B cell (primary cell): Measurements from ENCODE around the gene NUBPL. TPM values are rescaled to one million over a fixed set of nuclear protein-coding genes. Genes with fewer than 3 reads are reported as not detected.

Experiments
- ATAC-seq: fragments of 200-7000 bp; cut with Tn5 transposase; one replicate; pipeline ENCODE4 v1.10.0; 2021; ENCODE audit warnings: low read depth, mild to moderate bottlenecking, moderate number of reproducible peaks, moderate library complexity
- CTCF ChIA-PET: fragments of 350-600 bp; sonication (Branson Sonifier 250); formaldehyde crosslinking; loops from one replicate; lab custom pipeline; 2021; ENCODE audit warnings: antibody characterized with exemption, inconsistent platforms; lab: Charles Lee
- POLR2A ChIA-PET: fragments of 350-600 bp; sonication (Branson Sonifier 250); formaldehyde crosslinking; loops from one replicate; lab custom pipeline; 2021; ENCODE audit warnings: antibody characterized with exemption; lab: Charles Lee
- DNase-seq: peaks from one replicate; pipeline ENCODE4 v3.0.0; 2013
- H2AFZ ChIP-seq: 2 replicates; pipeline ENCODE4 v1.6.1; 2012; ENCODE audit warnings: mild to moderate bottlenecking, low read depth, low read length; ENCODE audit not compliant: insufficient read depth, poor library complexity, severe bottlenecking
- H3K27ac ChIP-seq, 2 donors: 1 replicate in 1 of 2; 2 replicates in 1 of 2; pipeline ENCODE4 v1.5.1; 2012 to 2013; ENCODE audit warnings: low read length in 2 of 2, mild to moderate bottlenecking in 2 of 2, moderate library complexity in 1 of 2
- H3K27me3 ChIP-seq, 4 experiments: fragments of 200-600 bp in 1 of 4; sonication (generic) in 1 of 4; replicated peaks in 1 of 4; 1 replicate in 2 of 4; 2 replicates in 2 of 4; pipeline versions ENCODE4 v1.6.1 to v1.7.0; 2013 to 2016; ENCODE audit warnings: low read length in 3 of 4, mild to moderate bottlenecking in 2 of 4, mixed read lengths in 1 of 4, moderate library complexity in 1 of 4; ENCODE audit not compliant: insufficient read depth in 4 of 4, control insufficient read depth in 3 of 4; ENCODE audit errors: control extremely low read depth in 1 of 4
- H3K36me3 ChIP-seq, 2 experiments: replicated peaks in 1 of 2; 1 replicate in 1 of 2; 2 replicates in 1 of 2; pipeline versions ENCODE4 v1.6.1 to v1.7.1; 2013; ENCODE audit warnings: low read length in 1 of 2; ENCODE audit not compliant: insufficient read depth in 2 of 2, control insufficient read depth in 1 of 2; ENCODE audit errors: control extremely low read depth in 1 of 2, extremely low read depth in 1 of 2
- H3K4me1 ChIP-seq, 2 donors: fragments of 200-600 bp in 1 of 2; sonication (generic) in 1 of 2; 1 replicate in 1 of 2; 2 replicates in 1 of 2; pipeline versions ENCODE4 v1.5.1 to v1.6.1; 2013 to 2017; ENCODE audit warnings: low read length in 2 of 2; ENCODE audit not compliant: control insufficient read depth in 2 of 2, insufficient read depth in 2 of 2
- H3K4me2 ChIP-seq: replicated peaks from 2 replicates; pipeline ENCODE3; 2012; ENCODE audit warnings: mild to moderate bottlenecking, low read depth, low read length; ENCODE audit not compliant: poor library complexity, severe bottlenecking
- H3K4me3 ChIP-seq, 5 experiments: fragments of 200-600 bp in 1 of 5; sonication (generic) in 1 of 5; 1 replicate in 3 of 5; 2 replicates in 2 of 5; pipeline versions ENCODE4 v1.5.1 to v1.7.0; 2011 to 2016; ENCODE audit warnings: low read length in 4 of 5, mild to moderate bottlenecking in 4 of 5, low read depth in 2 of 5, control low read depth in 1 of 5, moderate library complexity in 1 of 5; ENCODE audit not compliant: insufficient read depth in 1 of 5; ENCODE audit errors: control extremely low read depth in 1 of 5, extremely low read depth in 1 of 5
- H3K79me2 ChIP-seq: fragments of 200-600 bp; sonication (generic); one replicate; pipeline ENCODE4 v1.6.0; 2016; ENCODE audit warnings: low read length; ENCODE audit not compliant: control insufficient read depth, insufficient read depth
- H3K9ac ChIP-seq: fragments of 200-600 bp; sonication (generic); 2 replicates; pipeline ENCODE4 v1.6.1; 2017; ENCODE audit warnings: mild to moderate bottlenecking, low read length, moderate library complexity
- H3K9me3 ChIP-seq, 3 donors: one replicate each; pipeline versions ENCODE4 v1.6.1 to v1.7.1; 2013; ENCODE audit warnings: low read length in 2 of 3; ENCODE audit not compliant: control insufficient read depth in 2 of 3, insufficient read depth in 1 of 3; ENCODE audit errors: control extremely low read depth in 1 of 3
- H4K20me1 ChIP-seq: 2 replicates; pipeline ENCODE4 v1.6.0; 2012; ENCODE audit warnings: mild to moderate bottlenecking, low read length; ENCODE audit not compliant: insufficient read depth, control insufficient read depth, poor library complexity, severe bottlenecking
- H3K27ac Mint-ChIP-seq: one replicate; pipeline ENCODE4 v1.8.0; 2021; ENCODE audit warnings: mixed read lengths
- H3K27me3 Mint-ChIP-seq: one replicate; pipeline ENCODE4 v1.8.0; 2021; ENCODE audit warnings: mixed read lengths
- H3K4me1 Mint-ChIP-seq: one replicate; pipeline ENCODE4 v1.8.0; 2021; ENCODE audit warnings: mixed read lengths
- H3K4me3 Mint-ChIP-seq: one replicate; pipeline ENCODE4 v1.8.0; 2021; ENCODE audit warnings: mixed read lengths
- H3K9me3 Mint-ChIP-seq: one replicate; pipeline ENCODE4 v1.8.0; 2022; ENCODE audit warnings: mixed read lengths; ENCODE audit not compliant: insufficient read depth
- EZH2 ChIP-seq: IDR thresholded peaks from 2 replicates; pipeline ENCODE4 v1.6.1; 2012; ENCODE audit warnings: borderline replicate concordance, low read depth, mild to moderate bottlenecking, moderate library complexity, low read length; ENCODE audit not compliant: insufficient read depth, poor library complexity, severe bottlenecking
- WGBS: methylation state at CpG from one replicate; pipeline ENCODE4 v1.1.5; 2013; ENCODE audit warnings: missing lambda C conversion rate; ENCODE audit not compliant: insufficient coverage; 5-methylcytosine and 5-hydroxymethylcytosine counted together
- intact Hi-C: fragments of 100-400 bp; cut with micrococcal nuclease; formaldehyde crosslinking; loops from one replicate; pipeline ENCODE4 v1.10.0; 2022
- polyA plus RNA-seq: library from polyadenylated mRNA; depleted of rRNA; stranded (reverse); fragments of >200 nt; gene quantifications from 2 replicates; pipeline ENCODE4 v1.2.3, GENCODE V29; 2012
- total RNA-seq, 2 donors: library from RNA; stranded (reverse); fragments of 120-200 nt in 1 of 2; gene quantifications; 1 replicate in 1 of 2; 2 replicates in 1 of 2; pipeline versions ENCODE4 v1.2.3 to v1.2.4, GENCODE V29; 2013 to 2022
- TF ChIP-seq, protein P1 (sequence below): fragments of 200-600 bp; IDR thresholded peaks from one replicate; pipeline ENCODE4 v1.8.0; 2022; ENCODE audit warnings: antibody characterized with exemption, mild to moderate bottlenecking

Gene NUBPL
- total and polyA plus RNA-seq, 2 donors (not counting 1 experiment from before 2014, with no cell fraction given), result 1.9 to 14.2 TPM

- no peaks in the 10 kb centered on the region for H4K20me1 ChIP-seq
- H2AFZ ChIP-seq, result no peak overlapping the region
- CTCF ChIA-PET, result no interaction called here
- Mint-ChIP-seq H3K9me3 (peaks cover 8% of the 10 kb centered on the region), H3K27ac (no peak overlapping the region), H3K27me3 (no peaks in the 10 kb centered on the region), H3K4me1 (no peaks in the 10 kb centered on the region), H3K4me3 (no peak overlapping the region)
- H3K9me3 ChIP-seq, result peaks cover 2 to 20% (median 9%) of the 10 kb centered on the region in 3 donors
- ATAC-seq (no peak), DNase-seq (no peak)
- no peaks in the 10 kb centered on the region for H3K79me2 ChIP-seq
- POLR2A ChIA-PET, result no interaction called here
- no peak overlapping the region for H3K4me2 ChIP-seq
- peaks cover 4 to 6% of the 10 kb centered on the region in 2 experiments for H3K36me3 ChIP-seq
- intact Hi-C loops, result no loop called here
- H3K27ac ChIP-seq, result no peak overlapping the region
- no peaks in the 10 kb centered on the region for H3K4me1 ChIP-seq
- no peak overlapping the region for H3K9ac ChIP-seq
- TF ChIP-seq, protein P1, sequence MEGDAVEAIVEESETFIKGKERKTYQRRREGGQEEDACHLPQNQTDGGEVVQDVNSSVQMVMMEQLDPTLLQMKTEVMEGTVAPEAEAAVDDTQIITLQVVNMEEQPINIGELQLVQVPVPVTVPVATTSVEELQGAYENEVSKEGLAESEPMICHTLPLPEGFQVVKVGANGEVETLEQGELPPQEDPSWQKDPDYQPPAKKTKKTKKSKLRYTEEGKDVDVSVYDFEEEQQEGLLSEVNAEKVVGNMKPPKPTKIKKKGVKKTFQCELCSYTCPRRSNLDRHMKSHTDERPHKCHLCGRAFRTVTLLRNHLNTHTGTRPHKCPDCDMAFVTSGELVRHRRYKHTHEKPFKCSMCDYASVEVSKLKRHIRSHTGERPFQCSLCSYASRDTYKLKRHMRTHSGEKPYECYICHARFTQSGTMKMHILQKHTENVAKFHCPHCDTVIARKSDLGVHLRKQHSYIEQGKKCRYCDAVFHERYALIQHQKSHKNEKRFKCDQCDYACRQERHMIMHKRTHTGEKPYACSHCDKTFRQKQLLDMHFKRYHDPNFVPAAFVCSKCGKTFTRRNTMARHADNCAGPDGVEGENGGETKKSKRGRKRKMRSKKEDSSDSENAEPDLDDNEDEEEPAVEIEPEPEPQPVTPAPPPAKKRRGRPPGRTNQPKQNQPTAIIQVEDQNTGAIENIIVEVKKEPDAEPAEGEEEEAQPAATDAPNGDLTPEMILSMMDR, result no peak
- TF ChIP-seq EZH2, result no peak
- no peaks in the 10 kb centered on the region for H3K27me3 ChIP-seq
- H3K4me3 ChIP-seq, result no peak overlapping the region
These were observed 138.6 kb downstream of the NUBPL start for GRCh38 chr14:31699809-31700208.

- H3K4me3 ChIP-seq, result no peak overlapping the region
- ATAC-seq (no peak), DNase-seq (no peak)
- no peaks in the 10 kb centered on the region for H3K4me1 Mint-ChIP-seq
- H3K79me2 ChIP-seq, result no peaks in the 10 kb centered on the region
- intact Hi-C loops, result no loop called here
- H3K27ac Mint-ChIP-seq, result no peak overlapping the region
- no peak overlapping the region for H2AFZ ChIP-seq
- POLR2A ChIA-PET, result no interaction called here
- no peaks in the 10 kb centered on the region for H3K27me3 Mint-ChIP-seq
- no peak overlapping the region for H3K9ac ChIP-seq
- H3K27ac ChIP-seq, result no peak overlapping the region
- H4K20me1 ChIP-seq, result no peaks in the 10 kb centered on the region
- CTCF ChIA-PET, result no interaction called here
- H3K9me3 Mint-ChIP-seq, result peaks cover 8% of the 10 kb centered on the region
- peaks cover 2 to 25% (median 9%) of the 10 kb centered on the region in 3 donors for H3K9me3 ChIP-seq
- peaks cover 4 to 10% of the 10 kb centered on the region in 2 experiments for H3K36me3 ChIP-seq
- WGBS, result 98% methylated on average over 31 of the region's 35 CpGs
- H3K4me1 ChIP-seq, result no peaks in the 10 kb centered on the region
- no peak overlapping the region for H3K4me3 Mint-ChIP-seq
- TF ChIP-seq EZH2, result no peak
- TF ChIP-seq, protein P1, result no peak
- H3K27me3 ChIP-seq, result no peaks in the 10 kb centered on the region
- no peak overlapping the region for H3K4me2 ChIP-seq
These were observed 139.3 kb downstream of the NUBPL start for GRCh38 chr14:31700282-31701074.
